Esophagus muscularis mucosa (tissue), 3 donors: ENCODE measurements around the gene DIAPH1.

Source experiments
- CTCF ChIP-seq, 3 experiments: fragments of 200-600 bp in 2 of 3; fragments of 450-650 bp in 1 of 3; sonication (generic) in 2 of 3; IDR thresholded peaks; one replicate each; pipeline ENCODE4 v1.5.1; 2017 to 2019; ENCODE audit warnings: antibody characterized with exemption in 3 of 3, mild to moderate bottlenecking in 2 of 3, moderate library complexity in 1 of 3
- POLR2A ChIP-seq: fragments of 450-650 bp; IDR thresholded peaks from one replicate; pipeline ENCODE4 v1.6.1; 2017; ENCODE audit warnings: antibody characterized with exemption, moderate library complexity, mild to moderate bottlenecking, low read depth
- POLR2AphosphoS5 ChIP-seq, 2 donors: sonication (generic); formaldehyde crosslinking; IDR thresholded peaks; one replicate each; pipeline ENCODE4 v1.6.1; 2017; ENCODE audit warnings: antibody characterized with exemption in 2 of 2

- TF ChIP-seq CTCF (IDR thresholded peaks at IDR 0.05) (no peak), POLR2A (no peak), POLR2AphosphoS5 (IDR thresholded peaks at IDR 0.05) (no peak)
Observed at GRCh38 chr5:141638771-141639170, 20.0 kb upstream of the DIAPH1 start.
